ENCODE measurements around the gene TMED4.

GRCh38 chr7:44561962-44562621, 19.9 kb downstream of the TMED4 start:
- TF ChIP-seq EZH2 (IDR thresholded peaks at IDR 0.05; ENCODE audit: borderline replicate concordance, insufficient read depth, low read depth, low read length, poor library complexity, severe bottlenecking): no peak
- no peak for TF ChIP-seq CTCF (IDR thresholded peaks at IDR 0.05)

Measured in B cell (primary cell).